Immature natural killer cell (primary cell): ENCODE measurements around the gene PLSCR3. TPM values are rescaled to one million over a fixed set of nuclear protein-coding genes. Genes with fewer than 3 reads are reported as not detected.

Experiments
- DNase-seq, 3 donors: peaks; one replicate each; pipeline ENCODE4 v3.0.0; 2022; ENCODE audit warnings: mixed read lengths in 1 of 3
- H3K27ac Mint-ChIP-seq, 6 donors: one replicate each; pipeline ENCODE4 v1.8.0; 2020; ENCODE audit warnings: mixed read lengths in 6 of 6, mild to moderate bottlenecking in 5 of 6, inconsistent platforms in 4 of 6, moderate library complexity in 3 of 6
- H3K27me3 Mint-ChIP-seq, 3 donors: one replicate each; pipeline ENCODE4 v1.8.0; 2020 to 2021; ENCODE audit warnings: low read depth in 3 of 3, mild to moderate bottlenecking in 3 of 3, mixed read lengths in 3 of 3, moderate library complexity in 3 of 3, inconsistent platforms in 1 of 3
- H3K36me3 Mint-ChIP-seq, 3 donors: one replicate each; pipeline ENCODE4 v1.8.0; 2020; ENCODE audit warnings: mixed read lengths in 3 of 3, inconsistent platforms in 2 of 3, mild to moderate bottlenecking in 2 of 3
- H3K4me1 Mint-ChIP-seq, 2 donors: one replicate each; pipeline ENCODE4 v1.8.0; 2020; ENCODE audit warnings: inconsistent platforms in 2 of 2, mild to moderate bottlenecking in 2 of 2, mixed read lengths in 2 of 2, moderate library complexity in 1 of 2
- H3K4me3 Mint-ChIP-seq, 5 donors: one replicate each; pipeline ENCODE4 v1.8.0; 2020; ENCODE audit warnings: mild to moderate bottlenecking in 5 of 5, mixed read lengths in 5 of 5, inconsistent platforms in 3 of 5, moderate library complexity in 3 of 5
- H3K9me3 Mint-ChIP-seq, 6 donors: one replicate each; pipeline ENCODE4 v1.8.0; 2020; ENCODE audit warnings: mild to moderate bottlenecking in 6 of 6, mixed read lengths in 6 of 6, inconsistent platforms in 4 of 6, moderate library complexity in 3 of 6
- polyA plus RNA-seq, 3 donors: library from polyadenylated mRNA; unstranded; fragments of 300-500 nt; fragmentation: Illumina TruSeq; gene quantifications; one replicate each; pipeline ENCODE4 v1.2.3, GENCODE V29; 2021

PLSCR3 gene
- polyA plus RNA-seq, 3 donors from 2014 or later: 38.1 to 82.5 (median 54.2) TPM

GRCh38 chr17:7354262-7354843, 40.0 kb downstream of the PLSCR3 start:
- peak overlapping the region in 5 of 6 donors; percentile 32 to 87 (median 66) for H3K27ac Mint-ChIP-seq
- no peaks in the 10 kb centered on the region for H3K36me3 Mint-ChIP-seq
- peaks cover 32 to 41% of the 10 kb centered on the region in 2 donors for H3K4me1 Mint-ChIP-seq
- peaks cover 5 to 14% (median 8%) of the 10 kb centered on the region in 3 donors for H3K27me3 Mint-ChIP-seq
- H3K4me3 Mint-ChIP-seq: peak overlapping the region in 2 of 5 donors; percentile 42 to 43
- no peaks in the 10 kb centered on the region for H3K9me3 Mint-ChIP-seq
- no peak for DNase-seq

GRCh38 chr17:7352910-7353635, 41.3 kb downstream of the PLSCR3 start:
- no peak for DNase-seq
- Mint-ChIP-seq H3K9me3 (no peaks in the 10 kb centered on the region), H3K27me3 (peaks cover 5 to 16% (median 8%) of the 10 kb centered on the region in 3 donors), H3K4me1 (peaks cover 39 to 47% of the 10 kb centered on the region in 2 donors), H3K27ac (peak overlapping the region; percentile 91 to 97 (median 94)), H3K36me3 (peaks cover 0 to 2% (median 0%) of the 10 kb centered on the region in 3 donors), H3K4me3 (peak overlapping the region; percentile 84 to 96 (median 93))

GRCh38 chr17:7352503-7352889, 41.8 kb downstream of the PLSCR3 start:
- H3K9me3 Mint-ChIP-seq: no peaks in the 10 kb centered on the region
- H3K4me1 Mint-ChIP-seq: peaks cover 39 to 47% of the 10 kb centered on the region in 2 donors

GRCh38 chr17:7351665-7352502, 42.4 kb downstream of the PLSCR3 start, which contains the start of gene KCTD11:
Gene KCTD11 (plus strand): TSS chr17:7352162.
- peaks cover 5 to 16% (median 6%) of the 10 kb centered on the region in 3 donors for H3K27me3 Mint-ChIP-seq
- peaks cover 39 to 47% of the 10 kb centered on the region in 2 donors for H3K4me1 Mint-ChIP-seq
- DNase-seq: peak; percentile 85 to 88 (median 87)
- H3K9me3 Mint-ChIP-seq: no peaks in the 10 kb centered on the region
- H3K36me3 Mint-ChIP-seq: peaks cover 0 to 7% (median 0%) of the 10 kb centered on the region in 3 donors
- peak within 1 kb of the TSS; percentile 91 to 97 (median 94) for H3K27ac Mint-ChIP-seq
- H3K4me3 Mint-ChIP-seq: peak within 1 kb of the TSS; percentile 84 to 96 (median 93)

More at GRCh38 chr17:7352503-7352889, 41.8 kb downstream of the PLSCR3 start:
- peak overlapping the region; percentile 84 to 96 (median 93) for H3K4me3 Mint-ChIP-seq
- H3K27me3 Mint-ChIP-seq: peaks cover 5 to 16% (median 8%) of the 10 kb centered on the region in 3 donors
- H3K27ac Mint-ChIP-seq: peak overlapping the region; percentile 91 to 97 (median 94)
- DNase-seq: peak in 1 of 3 donors; percentile 67
- H3K36me3 Mint-ChIP-seq: peaks cover 0 to 2% (median 0%) of the 10 kb centered on the region in 3 donors

GRCh38 chr17:7348478-7349242, 45.7 kb downstream of the PLSCR3 start:
- peaks cover 28 to 30% of the 10 kb centered on the region in 2 donors for H3K4me1 Mint-ChIP-seq
- H3K9me3 Mint-ChIP-seq: no peaks in the 10 kb centered on the region
- DNase-seq: no peak
- H3K36me3 Mint-ChIP-seq: peaks cover 0 to 15% (median 0%) of the 10 kb centered on the region in 3 donors
- peaks cover 2 to 13% (median 5%) of the 10 kb centered on the region in 3 donors for H3K27me3 Mint-ChIP-seq
- H3K4me3 Mint-ChIP-seq: no peak overlapping the region
- H3K27ac Mint-ChIP-seq: peak overlapping the region; percentile 51 to 90 (median 80)

- peak overlapping the region in 1 of 6 donors; percentile 57 for H3K27ac Mint-ChIP-seq
- DNase-seq: no peak
- H3K4me3 Mint-ChIP-seq: no peak overlapping the region
- peaks cover 0 to 17% (median 0%) of the 10 kb centered on the region in 3 donors for H3K36me3 Mint-ChIP-seq
- H3K27me3 Mint-ChIP-seq: peaks cover 2 to 13% (median 5%) of the 10 kb centered on the region in 3 donors
- no peaks in the 10 kb centered on the region for H3K9me3 Mint-ChIP-seq
- H3K4me1 Mint-ChIP-seq: peaks cover 21 to 23% of the 10 kb centered on the region in 2 donors
Measured at GRCh38 chr17:7347630-7348477, 46.5 kb downstream of the PLSCR3 start.

- DNase-seq: no peak
- H3K4me3 Mint-ChIP-seq: no peak overlapping the region
- H3K4me1 Mint-ChIP-seq: peaks cover 13 to 15% of the 10 kb centered on the region in 2 donors
- peaks cover 0 to 17% (median 0%) of the 10 kb centered on the region in 3 donors for H3K36me3 Mint-ChIP-seq
- H3K27me3 Mint-ChIP-seq: peaks cover 2 to 8% (median 2%) of the 10 kb centered on the region in 3 donors
- H3K9me3 Mint-ChIP-seq: no peaks in the 10 kb centered on the region
- peak overlapping the region in 2 of 6 donors; percentile 39 to 57 for H3K27ac Mint-ChIP-seq
Measured at GRCh38 chr17:7346761-7347614, 47.3 kb downstream of the PLSCR3 start.

- no peaks in the 10 kb centered on the region for H3K9me3 Mint-ChIP-seq
- no peak overlapping the region for H3K4me3 Mint-ChIP-seq
- H3K36me3 Mint-ChIP-seq: peaks cover 4 to 28% (median 12%) of the 10 kb centered on the region in 3 donors
- no peaks in the 10 kb centered on the region for H3K27me3 Mint-ChIP-seq
- peaks cover 11 to 15% of the 10 kb centered on the region in 2 donors for H3K4me1 Mint-ChIP-seq
- peak overlapping the region in 1 of 6 donors; percentile 48 for H3K27ac Mint-ChIP-seq
- DNase-seq: no peak
Measured at GRCh38 chr17:7343250-7343649, 51.1 kb downstream of the PLSCR3 start.

GRCh38 chr17:7341842-7342241, 52.5 kb downstream of the PLSCR3 start:
- no peak for DNase-seq
- peaks cover 4 to 24% (median 12%) of the 10 kb centered on the region in 3 donors for H3K36me3 Mint-ChIP-seq
- H3K27me3 Mint-ChIP-seq: peaks cover 0 to 1% (median 0%) of the 10 kb centered on the region in 3 donors
- H3K4me1 Mint-ChIP-seq: peaks cover 23 to 28% of the 10 kb centered on the region in 2 donors
- no peaks in the 10 kb centered on the region for H3K9me3 Mint-ChIP-seq
- peak overlapping the region in 1 of 6 donors; percentile 35 for H3K27ac Mint-ChIP-seq
- H3K4me3 Mint-ChIP-seq: no peak overlapping the region

- Mint-ChIP-seq H3K36me3 (peaks cover 4 to 24% (median 12%) of the 10 kb centered on the region in 3 donors), H3K4me3 (no peak overlapping the region), H3K27ac (peak overlapping the region in 2 of 6 donors; percentile 10 to 24), H3K27me3 (peaks cover 0 to 4% (median 0%) of the 10 kb centered on the region in 3 donors), H3K4me1 (peaks cover 36 to 43% of the 10 kb centered on the region in 2 donors), H3K9me3 (peaks cover 0 to 1% (median 0%) of the 10 kb centered on the region in 6 donors)
- no peak for DNase-seq
Measured at GRCh38 chr17:7340179-7340578, 54.1 kb downstream of the PLSCR3 start.
